PC-3 (cell line): ENCODE data around the gene STAT5B. TPM values are rescaled to one million over a fixed set of nuclear protein-coding genes. Genes with fewer than 3 reads are reported as not detected.

Source experiments
- ATAC-seq: fragments of 200-7000 bp; cut with Tn5 transposase; 2 replicates; pipeline ENCODE4 v1.9.1; 2020; ENCODE audit warnings: mild to moderate bottlenecking, moderate library complexity
- BruUV-seq: library from RNA; stranded (reverse); fragments of 400-500 nt; replicated peaks from 2 replicates; lab custom pipeline; 2021; lab: Mats Ljungman, UMichigan
- CTCF ChIA-PET: fragments of 300-600 bp; sonication (Branson Sonifier 250); formaldehyde crosslinking; loops from one replicate; lab custom pipeline; 2022; ENCODE audit warnings: antibody characterized with exemption; lab: Charles Lee
- POLR2A ChIA-PET: fragments of 300-600 bp; sonication (Branson Sonifier 250); formaldehyde crosslinking; loops from one replicate; lab custom pipeline; 2022; ENCODE audit warnings: antibody characterized with exemption; ENCODE audit not compliant: unreplicated experiment; lab: Charles Lee
- DNase-seq: peaks from one replicate; pipeline ENCODE4 v3.0.0-alpha.2; 2015
- H2AFZ ChIP-seq: fragments of 300-600 bp; sonication (generic); 2 replicates; pipeline ENCODE4 v1.6.0; 2016; ENCODE audit warnings: antibody characterized with exemption, low read length
- H3F3A ChIP-seq: fragments of 300-600 bp; sonication (generic); one replicate; pipeline ENCODE4 v1.6.0; 2017; ENCODE audit warnings: antibody characterized with exemption, low read length, control low read depth, mild to moderate bottlenecking; ENCODE audit not compliant: unreplicated experiment
- H3K27ac ChIP-seq: fragments of 300-600 bp; sonication (generic); 2 replicates; pipeline ENCODE4 v1.5.1; 2016; ENCODE audit warnings: mild to moderate bottlenecking, low read length
- H3K27me3 ChIP-seq: fragments of 300-600 bp; sonication (generic); 2 replicates; pipeline ENCODE4 v1.6.1; 2016; ENCODE audit warnings: low read length, mixed read lengths
- H3K36me3 ChIP-seq: fragments of 300-600 bp; sonication (generic); 2 replicates; pipeline ENCODE4 v1.6.1; 2016; ENCODE audit warnings: low read depth, mixed run types, low read length, mixed read lengths
- H3K4me1 ChIP-seq: fragments of 300-600 bp; sonication (generic); 2 replicates; pipeline ENCODE4 v1.5.1; 2016; ENCODE audit warnings: low read length; ENCODE audit not compliant: insufficient read depth
- H3K4me2 ChIP-seq: fragments of 300-600 bp; sonication (generic); 2 replicates; pipeline ENCODE4 v1.6.0; 2016; ENCODE audit warnings: low read length
- H3K4me3 ChIP-seq: fragments of 300-600 bp; sonication (generic); 2 replicates; pipeline ENCODE4 v1.5.1; 2016; ENCODE audit warnings: mild to moderate bottlenecking, low read length, mixed read lengths
- H3K79me2 ChIP-seq: fragments of 300-600 bp; sonication (generic); 2 replicates; pipeline ENCODE4 v1.6.1; 2017; ENCODE audit warnings: low read length, mixed read lengths
- H3K9ac ChIP-seq: fragments of 300-600 bp; sonication (generic); 2 replicates; pipeline ENCODE4 v1.6.0; 2016; ENCODE audit warnings: mild to moderate bottlenecking, low read length
- H3K9me2 ChIP-seq: fragments of 300-600 bp; sonication (generic); replicated peaks from 2 replicates; pipeline ENCODE4 v1.6.1; 2016; ENCODE audit warnings: mixed run types, low read length, mixed read lengths
- H3K9me3 ChIP-seq: fragments of 300-600 bp; sonication (generic); 2 replicates; pipeline ENCODE4 v1.6.1; 2016; ENCODE audit warnings: low read length, mixed read lengths
- H4K20me1 ChIP-seq: fragments of 300-600 bp; sonication (generic); 2 replicates; pipeline ENCODE4 v1.6.1; 2016; ENCODE audit warnings: low read length, mixed read lengths
- EZH2 ChIP-seq: fragments of 300-600 bp; sonication (generic); IDR thresholded peaks from one replicate; pipeline ENCODE4 v1.6.1; 2017; ENCODE audit warnings: antibody characterized with exemption, mild to moderate bottlenecking, low read length; ENCODE audit not compliant: unreplicated experiment
- EZH2phosphoT487 ChIP-seq: fragments of 300-600 bp; sonication (generic); IDR thresholded peaks from 2 replicates; pipeline ENCODE4 v1.6.1; 2018; ENCODE audit warnings: mild to moderate bottlenecking, antibody characterized with exemption, low read length, borderline replicate concordance
- intact Hi-C: fragments of 100-400 bp; cut with micrococcal nuclease; formaldehyde crosslinking; loops from 2 replicates; pipeline ENCODE4 v1.9.0; 2023
- total RNA-seq: library from RNA; depleted of rRNA; stranded (reverse); fragments of >200 nt; gene quantifications from 2 replicates; pipeline ENCODE4 v1.2.3, GENCODE V29; 2014
- TF ChIP-seq, protein P1 (sequence below): fragments of 300-600 bp; sonication (generic); conservative IDR thresholded peaks from 2 replicates; pipeline ENCODE4 v1.5.1; 2017; ENCODE audit warnings: antibody characterized with exemption, low read depth, mild to moderate bottlenecking, low read length

STAT5B gene
- total RNA-seq, 1 experiment from 2014 or later = not detected

GRCh38 chr17:42284024-42284369, 7.8 kb upstream of the STAT5B start:
- Histone ChIP-seq H3K4me3 (no peak overlapping the region), H3K4me2 (no peak overlapping the region), H3K27me3 (no peaks in the 10 kb centered on the region), H3K27ac (no peak overlapping the region), H3K4me1 (no peaks in the 10 kb centered on the region), H4K20me1 (no peaks in the 10 kb centered on the region), H3K36me3 (no peaks in the 10 kb centered on the region), H3K9me3 (no peaks in the 10 kb centered on the region), H2AFZ (no peak overlapping the region), H3K9me2 (no peaks in the 10 kb centered on the region), H3F3A (no peaks in the 10 kb centered on the region), H3K9ac (no peak overlapping the region), H3K79me2 (no peaks in the 10 kb centered on the region)
- no TSS peak for BruUV-seq
- CTCF ChIA-PET = no interaction called here
- DNase-seq = no peak
- POLR2A ChIA-PET = no interaction called here
- ATAC-seq = no peak
- TF ChIP-seq, protein P1, sequence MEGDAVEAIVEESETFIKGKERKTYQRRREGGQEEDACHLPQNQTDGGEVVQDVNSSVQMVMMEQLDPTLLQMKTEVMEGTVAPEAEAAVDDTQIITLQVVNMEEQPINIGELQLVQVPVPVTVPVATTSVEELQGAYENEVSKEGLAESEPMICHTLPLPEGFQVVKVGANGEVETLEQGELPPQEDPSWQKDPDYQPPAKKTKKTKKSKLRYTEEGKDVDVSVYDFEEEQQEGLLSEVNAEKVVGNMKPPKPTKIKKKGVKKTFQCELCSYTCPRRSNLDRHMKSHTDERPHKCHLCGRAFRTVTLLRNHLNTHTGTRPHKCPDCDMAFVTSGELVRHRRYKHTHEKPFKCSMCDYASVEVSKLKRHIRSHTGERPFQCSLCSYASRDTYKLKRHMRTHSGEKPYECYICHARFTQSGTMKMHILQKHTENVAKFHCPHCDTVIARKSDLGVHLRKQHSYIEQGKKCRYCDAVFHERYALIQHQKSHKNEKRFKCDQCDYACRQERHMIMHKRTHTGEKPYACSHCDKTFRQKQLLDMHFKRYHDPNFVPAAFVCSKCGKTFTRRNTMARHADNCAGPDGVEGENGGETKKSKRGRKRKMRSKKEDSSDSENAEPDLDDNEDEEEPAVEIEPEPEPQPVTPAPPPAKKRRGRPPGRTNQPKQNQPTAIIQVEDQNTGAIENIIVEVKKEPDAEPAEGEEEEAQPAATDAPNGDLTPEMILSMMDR = no peak
- TF ChIP-seq EZH2 (no peak), EZH2phosphoT487 (no peak)
- intact Hi-C loops = no loop called here

GRCh38 chr17:42283241-42284023, 7.2 kb upstream of the STAT5B start:
- Histone ChIP-seq H3K27ac (no peak overlapping the region), H4K20me1 (no peaks in the 10 kb centered on the region), H2AFZ (no peak overlapping the region), H3F3A (no peaks in the 10 kb centered on the region), H3K9me3 (no peaks in the 10 kb centered on the region), H3K4me2 (no peak overlapping the region), H3K9me2 (no peaks in the 10 kb centered on the region), H3K4me1 (no peaks in the 10 kb centered on the region), H3K4me3 (no peak overlapping the region), H3K27me3 (no peaks in the 10 kb centered on the region), H3K79me2 (no peaks in the 10 kb centered on the region), H3K36me3 (no peaks in the 10 kb centered on the region), H3K9ac (no peak overlapping the region)
- BruUV-seq = no TSS peak
- intact Hi-C loops = no loop called here
- ATAC-seq (no peak), DNase-seq (no peak)
- POLR2A ChIA-PET = no interaction called here
- CTCF ChIA-PET = no interaction called here
- TF ChIP-seq, protein P1 = no peak
- TF ChIP-seq EZH2phosphoT487 = no peak
- no peak for TF ChIP-seq EZH2

GRCh38 chr17:42282478-42283080, 6.4 kb upstream of the STAT5B start:
- Histone ChIP-seq H3F3A (no peaks in the 10 kb centered on the region), H3K9me3 (no peaks in the 10 kb centered on the region), H3K9me2 (no peaks in the 10 kb centered on the region), H3K9ac (no peak overlapping the region), H3K4me2 (no peak overlapping the region), H3K4me3 (no peak overlapping the region), H2AFZ (no peak overlapping the region), H3K27me3 (no peaks in the 10 kb centered on the region), H3K79me2 (no peaks in the 10 kb centered on the region), H3K36me3 (no peaks in the 10 kb centered on the region), H3K4me1 (no peaks in the 10 kb centered on the region), H3K27ac (no peak overlapping the region), H4K20me1 (no peaks in the 10 kb centered on the region)
- no TSS peak for BruUV-seq
- intact Hi-C loops = no loop called here
- POLR2A ChIA-PET = no interaction called here
- CTCF ChIA-PET = no interaction called here
- DNase-seq (no peak), ATAC-seq (no peak)
- TF ChIP-seq EZH2 = no peak
- TF ChIP-seq, protein P1 = no peak
- no peak for TF ChIP-seq EZH2phosphoT487
